ENCODE data around the gene EPM2AIP1.

GRCh38 chr3:37037352-37037751 is 44.4 kb upstream of the EPM2AIP1 start:
- TF ChIP-seq, protein P1, sequence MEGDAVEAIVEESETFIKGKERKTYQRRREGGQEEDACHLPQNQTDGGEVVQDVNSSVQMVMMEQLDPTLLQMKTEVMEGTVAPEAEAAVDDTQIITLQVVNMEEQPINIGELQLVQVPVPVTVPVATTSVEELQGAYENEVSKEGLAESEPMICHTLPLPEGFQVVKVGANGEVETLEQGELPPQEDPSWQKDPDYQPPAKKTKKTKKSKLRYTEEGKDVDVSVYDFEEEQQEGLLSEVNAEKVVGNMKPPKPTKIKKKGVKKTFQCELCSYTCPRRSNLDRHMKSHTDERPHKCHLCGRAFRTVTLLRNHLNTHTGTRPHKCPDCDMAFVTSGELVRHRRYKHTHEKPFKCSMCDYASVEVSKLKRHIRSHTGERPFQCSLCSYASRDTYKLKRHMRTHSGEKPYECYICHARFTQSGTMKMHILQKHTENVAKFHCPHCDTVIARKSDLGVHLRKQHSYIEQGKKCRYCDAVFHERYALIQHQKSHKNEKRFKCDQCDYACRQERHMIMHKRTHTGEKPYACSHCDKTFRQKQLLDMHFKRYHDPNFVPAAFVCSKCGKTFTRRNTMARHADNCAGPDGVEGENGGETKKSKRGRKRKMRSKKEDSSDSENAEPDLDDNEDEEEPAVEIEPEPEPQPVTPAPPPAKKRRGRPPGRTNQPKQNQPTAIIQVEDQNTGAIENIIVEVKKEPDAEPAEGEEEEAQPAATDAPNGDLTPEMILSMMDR (IDR thresholded peaks at IDR 0.05), result no peak
- no peak for TF ChIP-seq POLR2AphosphoS5 (IDR thresholded peaks at IDR 0.05; ENCODE audit: low read depth, low read length)
- no peak for TF ChIP-seq SIN3A (IDR thresholded peaks at IDR 0.05; ENCODE audit: borderline replicate concordance, insufficient read depth, low read depth, low read length)
- TF ChIP-seq, protein P2, sequence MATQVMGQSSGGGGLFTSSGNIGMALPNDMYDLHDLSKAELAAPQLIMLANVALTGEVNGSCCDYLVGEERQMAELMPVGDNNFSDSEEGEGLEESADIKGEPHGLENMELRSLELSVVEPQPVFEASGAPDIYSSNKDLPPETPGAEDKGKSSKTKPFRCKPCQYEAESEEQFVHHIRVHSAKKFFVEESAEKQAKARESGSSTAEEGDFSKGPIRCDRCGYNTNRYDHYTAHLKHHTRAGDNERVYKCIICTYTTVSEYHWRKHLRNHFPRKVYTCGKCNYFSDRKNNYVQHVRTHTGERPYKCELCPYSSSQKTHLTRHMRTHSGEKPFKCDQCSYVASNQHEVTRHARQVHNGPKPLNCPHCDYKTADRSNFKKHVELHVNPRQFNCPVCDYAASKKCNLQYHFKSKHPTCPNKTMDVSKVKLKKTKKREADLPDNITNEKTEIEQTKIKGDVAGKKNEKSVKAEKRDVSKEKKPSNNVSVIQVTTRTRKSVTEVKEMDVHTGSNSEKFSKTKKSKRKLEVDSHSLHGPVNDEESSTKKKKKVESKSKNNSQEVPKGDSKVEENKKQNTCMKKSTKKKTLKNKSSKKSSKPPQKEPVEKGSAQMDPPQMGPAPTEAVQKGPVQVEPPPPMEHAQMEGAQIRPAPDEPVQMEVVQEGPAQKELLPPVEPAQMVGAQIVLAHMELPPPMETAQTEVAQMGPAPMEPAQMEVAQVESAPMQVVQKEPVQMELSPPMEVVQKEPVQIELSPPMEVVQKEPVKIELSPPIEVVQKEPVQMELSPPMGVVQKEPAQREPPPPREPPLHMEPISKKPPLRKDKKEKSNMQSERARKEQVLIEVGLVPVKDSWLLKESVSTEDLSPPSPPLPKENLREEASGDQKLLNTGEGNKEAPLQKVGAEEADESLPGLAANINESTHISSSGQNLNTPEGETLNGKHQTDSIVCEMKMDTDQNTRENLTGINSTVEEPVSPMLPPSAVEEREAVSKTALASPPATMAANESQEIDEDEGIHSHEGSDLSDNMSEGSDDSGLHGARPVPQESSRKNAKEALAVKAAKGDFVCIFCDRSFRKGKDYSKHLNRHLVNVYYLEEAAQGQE (IDR thresholded peaks at IDR 0.05; ENCODE audit: insufficient read depth in 1 of 2, low read depth in 2 of 2, low read length in 1 of 2), result no peak

All from Panc1 (cell line).